Suprapubic skin (tissue), 4 donors: ENCODE results near the gene MCM5.

Experiments
- EP300 ChIP-seq: sonication (generic); formaldehyde crosslinking; IDR thresholded peaks from one replicate; pipeline ENCODE4 v1.6.1; 2017; ENCODE audit warnings: antibody characterized with exemption
- POLR2A ChIP-seq, 2 donors: fragments of 450-650 bp; IDR thresholded peaks; one replicate each; pipeline ENCODE4 v1.6.1; 2017; ENCODE audit warnings: antibody characterized with exemption in 2 of 2, mild to moderate bottlenecking in 2 of 2, moderate library complexity in 2 of 2
- POLR2AphosphoS5 ChIP-seq, 3 donors: sonication (generic); formaldehyde crosslinking; IDR thresholded peaks; one replicate each; pipeline ENCODE4 v1.6.1; 2017; ENCODE audit warnings: antibody characterized with exemption in 3 of 3

DNA sequence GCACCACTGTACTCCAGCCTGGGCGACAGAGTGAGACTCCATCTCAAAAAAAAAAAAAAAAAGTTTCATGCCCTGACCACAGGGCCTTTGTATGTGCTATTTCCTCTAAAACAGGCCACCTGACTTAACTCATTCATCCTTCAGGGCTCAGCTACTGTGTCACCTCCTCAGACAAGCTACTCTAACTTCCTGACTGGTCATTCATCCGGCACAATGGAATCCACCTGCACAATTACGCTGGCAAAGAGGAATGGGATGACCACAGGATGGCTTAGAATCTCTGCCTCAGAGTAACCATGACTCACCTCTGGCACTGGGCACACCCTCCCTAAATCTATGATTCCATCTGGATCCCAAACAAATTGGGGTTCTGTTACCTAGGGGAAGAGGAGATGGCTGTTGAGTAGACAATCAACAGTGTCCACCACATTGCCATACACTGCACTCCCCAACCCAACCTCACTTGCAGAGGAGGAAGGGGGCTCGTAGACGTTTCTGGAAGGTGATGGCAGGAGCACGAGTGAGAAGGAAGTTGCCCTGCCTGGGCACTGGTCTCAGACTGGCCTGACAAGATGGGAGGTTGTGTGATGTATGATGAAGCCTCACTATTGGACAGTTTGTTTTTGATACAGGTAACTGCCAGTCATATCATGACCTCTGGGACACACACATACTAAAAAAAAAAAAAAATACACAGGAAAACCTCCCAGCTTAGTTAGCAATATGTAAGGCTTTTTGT is 41.9 kb upstream of the MCM5 start:
- TF ChIP-seq POLR2AphosphoS5 (IDR thresholded peaks at IDR 0.05) = no peak
- TF ChIP-seq POLR2A (IDR thresholded peaks at IDR 0.05) = no peak
- TF ChIP-seq EP300 = no peak
